Measurements from ENCODE around the gene CMIP. TPM values are rescaled to one million over a fixed set of nuclear protein-coding genes. Genes with fewer than 3 reads are reported as not detected.

The CMIP gene
- polyA plus RNA-seq, 1 of the 3 experiments (the other 2 are of a cell fraction): 5.4 TPM

- no peak for DNase-seq
- no peaks in the 10 kb centered on the region for H4K20me1 ChIP-seq (ENCODE audit: insufficient read depth)
- no peaks in the 10 kb centered on the region for H3K4me1 ChIP-seq (ENCODE audit: control insufficient read depth in 1 of 2, insufficient read depth in 2 of 2, low read depth in 1 of 2, low read length in 1 of 2)
- POLR2A ChIA-PET: no interaction called here
- no peaks in the 10 kb centered on the region for H3K9me2 ChIP-seq
- no peaks in the 10 kb centered on the region for H3K36me3 ChIP-seq (replicated peaks in 1 of 2; ENCODE audit: control insufficient read depth in 1 of 2, insufficient read depth in 2 of 2, low read length in 1 of 2)
- H3K4me3 ChIP-seq (ENCODE audit: low read depth in 2 of 2, low read length in 1 of 2): no peak overlapping the region
- CTCF ChIA-PET: no interaction called here
- H3K27ac ChIP-seq (ENCODE audit: low read depth in 2 of 2, low read length in 1 of 2): no peak overlapping the region
- H3K27me3 ChIP-seq (ENCODE audit: insufficient read depth): no peaks in the 10 kb centered on the region; the same call in 1 of the 2 replicates
- no peak overlapping the region for H3K4me2 ChIP-seq
- H3F3A ChIP-seq (replicated peaks; ENCODE audit: insufficient read depth): peaks cover 4% of the 10 kb centered on the region
- WGBS (ENCODE audit: low lambda C conversion rate): 84% methylated on average over 9 of the region's 10 CpGs
- H3K9ac ChIP-seq: no peak overlapping the region
- no peaks in the 10 kb centered on the region for H3K9me3 ChIP-seq
- no peaks in the 10 kb centered on the region for H3K79me2 ChIP-seq (ENCODE audit: insufficient read depth)
- no peak overlapping the region for H2AFZ ChIP-seq (ENCODE audit: low read depth)
- no peak for TF ChIP-seq POLR2AphosphoS5 (IDR thresholded peaks at IDR 0.05; ENCODE audit: low read depth, low read length)
- TF ChIP-seq EZH2phosphoT487 (IDR thresholded peaks at IDR 0.05; ENCODE audit: borderline replicate concordance, low read depth): no peak
- TF ChIP-seq MEF2A (IDR thresholded peaks at IDR 0.05; ENCODE audit: borderline replicate concordance, low read depth): no peak
- TF ChIP-seq CHD2 (IDR thresholded peaks at IDR 0.05; ENCODE audit: low read length, partially characterized antibody): no peak
- no peak for TF ChIP-seq RCOR1 (IDR thresholded peaks at IDR 0.05; ENCODE audit: low read length)
- no peak for TF ChIP-seq GABPA (IDR thresholded peaks at IDR 0.05; ENCODE audit: low read depth)
Measured at GRCh38 chr16:81437865-81438264, 6.7 kb upstream of the CMIP start.

GRCh38 chr16:81440888-81441761, 3.5 kb upstream of the CMIP start:
- Histone ChIP-seq H3K4me2 (no peak overlapping the region), H3K9me2 (no peaks in the 10 kb centered on the region), H3K4me3 (ENCODE audit: low read depth in 2 of 2, low read length in 1 of 2) (no peak overlapping the region), H3K27me3 (ENCODE audit: insufficient read depth) (no peaks in the 10 kb centered on the region; the same call in 1 of the 2 replicates), H3F3A (replicated peaks; ENCODE audit: insufficient read depth) (peaks cover 5% of the 10 kb centered on the region), H3K4me1 (ENCODE audit: control insufficient read depth in 1 of 2, insufficient read depth in 2 of 2, low read depth in 1 of 2, low read length in 1 of 2) (peaks cover 0 to 8% of the 10 kb centered on the region in 2 experiments; a peak in 1 of 4 replicates), H3K27ac (ENCODE audit: low read depth in 2 of 2, low read length in 1 of 2) (no peak overlapping the region), H4K20me1 (ENCODE audit: insufficient read depth) (no peaks in the 10 kb centered on the region), H2AFZ (ENCODE audit: low read depth) (no peak overlapping the region), H3K9ac (no peak overlapping the region), H3K9me3 (no peaks in the 10 kb centered on the region), H3K79me2 (ENCODE audit: insufficient read depth) (peaks cover 8% of the 10 kb centered on the region), H3K36me3 (replicated peaks in 1 of 2; ENCODE audit: control insufficient read depth in 1 of 2, insufficient read depth in 2 of 2, low read length in 1 of 2) (no peaks in the 10 kb centered on the region)
- CTCF ChIA-PET: no interaction called here
- POLR2A ChIA-PET: interaction anchor here (0.5 kb wide), 1 partner anchor 11 kb away, joined by 3 read pairs; no protein-coding TSS in a partner anchor
- 83% methylated on average over 19 of the region's 21 CpGs for WGBS (ENCODE audit: low lambda C conversion rate)
- no peak for DNase-seq
- no peak for TF ChIP-seq CHD2 (IDR thresholded peaks at IDR 0.05; ENCODE audit: low read length, partially characterized antibody)
- no peak for TF ChIP-seq POLR2AphosphoS5 (IDR thresholded peaks at IDR 0.05; ENCODE audit: low read depth, low read length)
- TF ChIP-seq TEAD4 (IDR thresholded peaks at IDR 0.05; ENCODE audit: borderline replicate concordance, insufficient read depth): no peak
- TF ChIP-seq, protein P1, sequence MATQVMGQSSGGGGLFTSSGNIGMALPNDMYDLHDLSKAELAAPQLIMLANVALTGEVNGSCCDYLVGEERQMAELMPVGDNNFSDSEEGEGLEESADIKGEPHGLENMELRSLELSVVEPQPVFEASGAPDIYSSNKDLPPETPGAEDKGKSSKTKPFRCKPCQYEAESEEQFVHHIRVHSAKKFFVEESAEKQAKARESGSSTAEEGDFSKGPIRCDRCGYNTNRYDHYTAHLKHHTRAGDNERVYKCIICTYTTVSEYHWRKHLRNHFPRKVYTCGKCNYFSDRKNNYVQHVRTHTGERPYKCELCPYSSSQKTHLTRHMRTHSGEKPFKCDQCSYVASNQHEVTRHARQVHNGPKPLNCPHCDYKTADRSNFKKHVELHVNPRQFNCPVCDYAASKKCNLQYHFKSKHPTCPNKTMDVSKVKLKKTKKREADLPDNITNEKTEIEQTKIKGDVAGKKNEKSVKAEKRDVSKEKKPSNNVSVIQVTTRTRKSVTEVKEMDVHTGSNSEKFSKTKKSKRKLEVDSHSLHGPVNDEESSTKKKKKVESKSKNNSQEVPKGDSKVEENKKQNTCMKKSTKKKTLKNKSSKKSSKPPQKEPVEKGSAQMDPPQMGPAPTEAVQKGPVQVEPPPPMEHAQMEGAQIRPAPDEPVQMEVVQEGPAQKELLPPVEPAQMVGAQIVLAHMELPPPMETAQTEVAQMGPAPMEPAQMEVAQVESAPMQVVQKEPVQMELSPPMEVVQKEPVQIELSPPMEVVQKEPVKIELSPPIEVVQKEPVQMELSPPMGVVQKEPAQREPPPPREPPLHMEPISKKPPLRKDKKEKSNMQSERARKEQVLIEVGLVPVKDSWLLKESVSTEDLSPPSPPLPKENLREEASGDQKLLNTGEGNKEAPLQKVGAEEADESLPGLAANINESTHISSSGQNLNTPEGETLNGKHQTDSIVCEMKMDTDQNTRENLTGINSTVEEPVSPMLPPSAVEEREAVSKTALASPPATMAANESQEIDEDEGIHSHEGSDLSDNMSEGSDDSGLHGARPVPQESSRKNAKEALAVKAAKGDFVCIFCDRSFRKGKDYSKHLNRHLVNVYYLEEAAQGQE (IDR thresholded peaks at IDR 0.05; ENCODE audit: low read depth, low read length): no peak
- TF ChIP-seq SIN3A (IDR thresholded peaks at IDR 0.05; ENCODE audit: borderline replicate concordance, low read depth, low read length): no peak
- TF ChIP-seq, protein P2, sequence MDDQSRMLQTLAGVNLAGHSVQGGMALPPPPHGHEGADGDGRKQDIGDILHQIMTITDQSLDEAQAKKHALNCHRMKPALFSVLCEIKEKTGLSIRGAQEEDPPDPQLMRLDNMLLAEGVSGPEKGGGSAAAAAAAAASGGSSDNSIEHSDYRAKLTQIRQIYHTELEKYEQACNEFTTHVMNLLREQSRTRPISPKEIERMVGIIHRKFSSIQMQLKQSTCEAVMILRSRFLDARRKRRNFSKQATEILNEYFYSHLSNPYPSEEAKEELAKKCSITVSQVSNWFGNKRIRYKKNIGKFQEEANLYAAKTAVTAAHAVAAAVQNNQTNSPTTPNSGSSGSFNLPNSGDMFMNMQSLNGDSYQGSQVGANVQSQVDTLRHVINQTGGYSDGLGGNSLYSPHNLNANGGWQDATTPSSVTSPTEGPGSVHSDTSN (IDR thresholded peaks at IDR 0.05): no peak
- no peak for TF ChIP-seq SMC3 (IDR thresholded peaks at IDR 0.05; ENCODE audit: low read depth, low read length)
- no peak for TF ChIP-seq EP300 (IDR thresholded peaks at IDR 0.05; ENCODE audit: borderline replicate concordance in 1 of 2, low read depth in 1 of 2, low read length in 1 of 2)
- TF ChIP-seq TAF1 (IDR thresholded peaks at IDR 0.05; ENCODE audit: borderline replicate concordance, low read depth, low read length): no peak
- TF ChIP-seq NRF1 (IDR thresholded peaks at IDR 0.05; ENCODE audit: low read depth, low read length): no peak
- no peak for TF ChIP-seq FOXM1 (IDR thresholded peaks at IDR 0.05; ENCODE audit: low read depth)
- no peak for TF ChIP-seq JUND (IDR thresholded peaks at IDR 0.05)
- no peak for TF ChIP-seq RFX5 (IDR thresholded peaks at IDR 0.05; ENCODE audit: low read length)
- no peak for TF ChIP-seq MXI1 (IDR thresholded peaks at IDR 0.05; ENCODE audit: low read depth, low read length)
- TF ChIP-seq FOXJ3 (CRISPR knock-in tag; IDR thresholded peaks at IDR 0.05): no peak
- TF ChIP-seq, protein P3, sequence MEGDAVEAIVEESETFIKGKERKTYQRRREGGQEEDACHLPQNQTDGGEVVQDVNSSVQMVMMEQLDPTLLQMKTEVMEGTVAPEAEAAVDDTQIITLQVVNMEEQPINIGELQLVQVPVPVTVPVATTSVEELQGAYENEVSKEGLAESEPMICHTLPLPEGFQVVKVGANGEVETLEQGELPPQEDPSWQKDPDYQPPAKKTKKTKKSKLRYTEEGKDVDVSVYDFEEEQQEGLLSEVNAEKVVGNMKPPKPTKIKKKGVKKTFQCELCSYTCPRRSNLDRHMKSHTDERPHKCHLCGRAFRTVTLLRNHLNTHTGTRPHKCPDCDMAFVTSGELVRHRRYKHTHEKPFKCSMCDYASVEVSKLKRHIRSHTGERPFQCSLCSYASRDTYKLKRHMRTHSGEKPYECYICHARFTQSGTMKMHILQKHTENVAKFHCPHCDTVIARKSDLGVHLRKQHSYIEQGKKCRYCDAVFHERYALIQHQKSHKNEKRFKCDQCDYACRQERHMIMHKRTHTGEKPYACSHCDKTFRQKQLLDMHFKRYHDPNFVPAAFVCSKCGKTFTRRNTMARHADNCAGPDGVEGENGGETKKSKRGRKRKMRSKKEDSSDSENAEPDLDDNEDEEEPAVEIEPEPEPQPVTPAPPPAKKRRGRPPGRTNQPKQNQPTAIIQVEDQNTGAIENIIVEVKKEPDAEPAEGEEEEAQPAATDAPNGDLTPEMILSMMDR (IDR thresholded peaks at IDR 0.05): no peak

Measured in SK-N-SH (cell line).